MM.1S (cell line): ENCODE measurements around the gene SEMA4B.

Experiments
- DNase-seq: peaks from one replicate; pipeline ENCODE4 v3.0.0-alpha.2; 2015
- H2AFZ ChIP-seq: fragments of 300-600 bp; sonication (generic); 2 replicates; pipeline ENCODE4 v1.6.0; 2016; ENCODE audit warnings: antibody characterized with exemption, low read length
- H3F3A ChIP-seq: fragments of 300-600 bp; sonication (generic); 2 replicates; pipeline ENCODE4 v1.6.1; 2016; ENCODE audit warnings: mild to moderate bottlenecking, antibody characterized with exemption, low read length, moderate library complexity, mixed read lengths; ENCODE audit not compliant: insufficient read depth
- H3K27ac ChIP-seq: fragments of 300-600 bp; sonication (generic); 2 replicates; pipeline ENCODE4 v1.5.1; 2016; ENCODE audit warnings: mild to moderate bottlenecking, low read length
- H3K27me3 ChIP-seq: fragments of 300-600 bp; sonication (generic); replicated peaks from 2 replicates; pipeline ENCODE4 v1.6.0; 2016; ENCODE audit warnings: low read length; ENCODE audit not compliant: insufficient read depth
- H3K36me3 ChIP-seq: fragments of 300-600 bp; sonication (generic); replicated peaks from 2 replicates; pipeline ENCODE4 v1.6.1; 2016; ENCODE audit warnings: mild to moderate bottlenecking, low read length, mixed read lengths; ENCODE audit not compliant: insufficient read depth
- H3K4me1 ChIP-seq: fragments of 300-600 bp; sonication (generic); 2 replicates; pipeline ENCODE4 v1.6.1; 2016; ENCODE audit warnings: low read length, mixed read lengths
- H3K4me2 ChIP-seq: fragments of 300-600 bp; sonication (generic); 2 replicates; pipeline ENCODE4 v1.6.0; 2016; ENCODE audit warnings: low read depth, low read length
- H3K4me3 ChIP-seq: fragments of 300-600 bp; sonication (generic); 2 replicates; pipeline ENCODE4 v1.5.1; 2016; ENCODE audit warnings: low read length, mixed read lengths
- H3K79me2 ChIP-seq: fragments of 300-600 bp; sonication (generic); 2 replicates; pipeline ENCODE4 v1.6.1; 2016; ENCODE audit warnings: mixed run types, low read length, mixed read lengths
- H3K9ac ChIP-seq: fragments of 300-600 bp; sonication (generic); 2 replicates; pipeline ENCODE4 v1.6.1; 2016; ENCODE audit warnings: low read length, mixed read lengths
- H3K9me2 ChIP-seq: fragments of 300-600 bp; sonication (generic); replicated peaks from 2 replicates; pipeline ENCODE4 v1.6.1; 2016; ENCODE audit warnings: mild to moderate bottlenecking, low read length, mixed read lengths; ENCODE audit not compliant: insufficient read depth
- H3K9me3 ChIP-seq: fragments of 300-600 bp; sonication (generic); replicated peaks from 2 replicates; pipeline ENCODE4 v1.6.1; 2016; ENCODE audit warnings: mild to moderate bottlenecking, low read length, mixed read lengths; ENCODE audit not compliant: insufficient read depth
- H4K20me1 ChIP-seq: fragments of 300-600 bp; sonication (generic); 2 replicates; pipeline ENCODE4 v1.6.1; 2016; ENCODE audit warnings: mild to moderate bottlenecking, low read length, moderate library complexity, mixed read lengths; ENCODE audit not compliant: insufficient read depth
- EZH2 ChIP-seq: fragments of 300-600 bp; sonication (generic); optimal IDR thresholded peaks from 2 replicates; pipeline ENCODE3; 2017; ENCODE audit warnings: low read depth, mild to moderate bottlenecking, antibody characterized with exemption, low read length, mixed read lengths
- EZH2phosphoT487 ChIP-seq: fragments of 300-600 bp; sonication (generic); IDR thresholded peaks from 2 replicates; pipeline ENCODE4 v1.6.1; 2018; ENCODE audit warnings: antibody characterized with exemption, low read length
- TF ChIP-seq, protein P1 (sequence below): fragments of 300-600 bp; sonication (generic); IDR thresholded peaks from 2 replicates; pipeline ENCODE4 v1.5.1; 2016; ENCODE audit warnings: antibody characterized with exemption, low read length, mixed read lengths

SEMA4B gene

DNA sequence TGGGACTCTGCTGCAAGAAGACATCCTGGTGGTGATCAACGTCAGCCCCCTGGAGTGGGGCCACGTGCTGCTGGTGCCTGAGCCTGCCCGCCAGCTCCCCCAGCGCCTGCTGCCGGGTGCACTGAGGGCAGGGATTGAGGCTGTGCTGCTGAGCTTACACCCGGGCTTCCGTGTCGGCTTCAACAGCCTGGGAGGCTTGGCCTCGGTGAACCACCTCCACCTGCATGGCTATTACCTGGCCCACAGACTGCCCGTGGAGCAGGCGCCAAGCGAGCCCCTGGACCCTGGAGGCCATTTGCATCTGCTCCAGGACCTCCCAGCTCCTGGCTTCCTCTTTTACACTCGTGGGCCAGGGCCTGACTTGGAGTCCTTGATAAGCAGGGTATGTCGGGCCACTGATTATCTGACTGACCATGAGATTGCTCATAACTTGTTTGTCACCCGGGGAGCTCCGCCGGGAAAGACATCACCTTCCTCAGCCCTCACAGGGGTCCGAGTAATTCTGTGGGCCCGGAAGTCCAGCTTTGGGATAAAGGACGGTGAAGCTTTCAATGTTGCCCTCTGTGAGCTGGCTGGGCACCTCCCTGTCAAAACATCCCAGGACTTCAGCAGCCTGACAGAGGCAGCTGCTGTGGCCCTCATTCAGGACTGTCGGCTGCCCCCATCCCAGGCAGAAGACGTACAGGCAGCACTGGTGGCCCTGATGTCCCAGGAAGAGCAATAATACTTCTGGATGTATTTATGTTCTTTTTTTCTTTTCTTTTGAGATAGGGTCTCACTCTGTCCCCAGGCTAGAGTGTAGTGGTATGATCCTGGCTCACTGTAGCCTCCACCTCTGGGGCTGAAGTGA, 40.4 kb downstream of the SEMA4B start:
- no peaks in the 10 kb centered on the region for H3K9me3 ChIP-seq
- H3K27me3 ChIP-seq = no peaks in the 10 kb centered on the region
- no peak overlapping the region for H3K27ac ChIP-seq
- no peak overlapping the region for H2AFZ ChIP-seq
- no peak overlapping the region for H3K4me2 ChIP-seq
- H3K9ac ChIP-seq = no peak overlapping the region
- H3K4me3 ChIP-seq = no peak overlapping the region
- no peaks in the 10 kb centered on the region for H3K4me1 ChIP-seq
- DNase-seq = no peak
- TF ChIP-seq, protein P1, sequence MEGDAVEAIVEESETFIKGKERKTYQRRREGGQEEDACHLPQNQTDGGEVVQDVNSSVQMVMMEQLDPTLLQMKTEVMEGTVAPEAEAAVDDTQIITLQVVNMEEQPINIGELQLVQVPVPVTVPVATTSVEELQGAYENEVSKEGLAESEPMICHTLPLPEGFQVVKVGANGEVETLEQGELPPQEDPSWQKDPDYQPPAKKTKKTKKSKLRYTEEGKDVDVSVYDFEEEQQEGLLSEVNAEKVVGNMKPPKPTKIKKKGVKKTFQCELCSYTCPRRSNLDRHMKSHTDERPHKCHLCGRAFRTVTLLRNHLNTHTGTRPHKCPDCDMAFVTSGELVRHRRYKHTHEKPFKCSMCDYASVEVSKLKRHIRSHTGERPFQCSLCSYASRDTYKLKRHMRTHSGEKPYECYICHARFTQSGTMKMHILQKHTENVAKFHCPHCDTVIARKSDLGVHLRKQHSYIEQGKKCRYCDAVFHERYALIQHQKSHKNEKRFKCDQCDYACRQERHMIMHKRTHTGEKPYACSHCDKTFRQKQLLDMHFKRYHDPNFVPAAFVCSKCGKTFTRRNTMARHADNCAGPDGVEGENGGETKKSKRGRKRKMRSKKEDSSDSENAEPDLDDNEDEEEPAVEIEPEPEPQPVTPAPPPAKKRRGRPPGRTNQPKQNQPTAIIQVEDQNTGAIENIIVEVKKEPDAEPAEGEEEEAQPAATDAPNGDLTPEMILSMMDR = no peak
- no peak for TF ChIP-seq EZH2phosphoT487
- no peak for TF ChIP-seq EZH2
- H4K20me1 ChIP-seq = no peaks in the 10 kb centered on the region
- H3F3A ChIP-seq = no peaks in the 10 kb centered on the region
- no peaks in the 10 kb centered on the region for H3K9me2 ChIP-seq
- no peaks in the 10 kb centered on the region for H3K36me3 ChIP-seq
- H3K79me2 ChIP-seq = no peaks in the 10 kb centered on the region

DNA sequence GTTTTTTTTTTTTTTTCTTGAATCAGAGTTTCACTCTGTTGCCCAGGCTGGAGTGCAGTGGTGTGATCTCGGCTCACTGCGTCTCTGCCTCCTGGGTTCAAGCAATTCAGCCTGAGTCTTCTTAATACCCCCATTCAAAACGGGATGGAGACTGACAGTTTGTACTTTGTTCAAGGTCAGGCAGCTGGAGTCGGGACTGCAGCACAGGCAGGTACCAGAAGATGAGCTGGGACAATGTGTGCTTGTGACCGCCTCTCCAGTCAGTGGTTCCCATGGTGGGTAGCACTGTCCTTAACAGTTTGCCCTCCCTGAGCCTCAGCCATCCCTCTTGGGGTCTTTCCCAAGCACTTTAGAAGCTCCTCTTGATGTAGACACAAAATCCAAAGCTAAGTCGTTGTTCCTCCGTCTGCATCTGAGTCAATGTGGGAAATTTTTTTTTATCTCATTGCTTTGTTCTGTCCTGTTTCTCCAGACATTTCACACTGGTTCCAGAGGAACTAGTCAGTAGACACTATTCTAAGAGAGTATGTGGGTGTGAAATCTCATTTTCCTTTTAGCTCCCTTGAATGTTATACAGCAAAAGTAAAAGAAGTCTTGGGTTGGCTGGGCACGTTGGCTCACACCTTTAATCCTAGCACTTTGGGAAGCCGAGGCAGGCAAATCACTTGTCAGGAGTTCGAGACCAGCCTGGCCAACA, 43.0 kb downstream of the SEMA4B start:
- Histone ChIP-seq H4K20me1 (no peaks in the 10 kb centered on the region), H3K4me1 (no peaks in the 10 kb centered on the region), H3K79me2 (no peaks in the 10 kb centered on the region), H3K9me2 (no peaks in the 10 kb centered on the region), H3K36me3 (no peaks in the 10 kb centered on the region), H3K27ac (no peak overlapping the region), H3K27me3 (no peaks in the 10 kb centered on the region), H3F3A (no peaks in the 10 kb centered on the region), H3K9ac (no peak overlapping the region), H3K4me2 (no peak overlapping the region), H3K4me3 (no peak overlapping the region), H2AFZ (no peak overlapping the region), H3K9me3 (no peaks in the 10 kb centered on the region)
- DNase-seq = no peak
- TF ChIP-seq EZH2 = no peak
- TF ChIP-seq EZH2phosphoT487 = no peak
- TF ChIP-seq, protein P1 = no peak

DNA sequence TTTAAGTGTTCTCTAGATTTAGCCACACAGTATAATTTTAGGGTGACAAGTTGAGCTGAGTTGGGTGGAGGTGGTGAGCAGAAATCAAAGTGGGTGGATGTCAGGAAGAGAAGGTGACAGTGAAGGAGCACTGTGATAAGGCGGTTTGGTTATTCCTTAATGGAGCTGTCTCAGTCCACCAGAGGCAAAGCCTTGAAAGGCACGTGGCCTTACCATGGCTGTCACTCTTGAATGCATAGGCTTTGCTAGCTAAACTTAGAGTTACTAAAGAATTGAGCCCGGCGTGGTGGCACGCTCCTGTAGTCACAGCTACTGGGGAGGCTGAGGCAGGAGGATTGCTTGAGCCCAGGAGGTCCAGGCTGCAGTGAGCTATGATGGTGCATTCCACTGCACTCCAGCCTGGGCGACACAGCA, 47.7 kb downstream of the SEMA4B start:
- TF ChIP-seq EZH2phosphoT487 (no peak), EZH2 (no peak)
- H3K4me3 ChIP-seq = 0 out of 2 replicates have a peak overlapping the region, but pooled peaks have one; percentile 68
- no peaks in the 10 kb centered on the region for H3K79me2 ChIP-seq
- peak overlapping the region; percentile 88 for H3K4me2 ChIP-seq
- no peaks in the 10 kb centered on the region for H3K27me3 ChIP-seq
- H2AFZ ChIP-seq = peak overlapping the region; percentile 80; the same call in 1 of the 2 replicates
- H3K36me3 ChIP-seq = no peaks in the 10 kb centered on the region
- no peaks in the 10 kb centered on the region for H3K9me2 ChIP-seq
- no peaks in the 10 kb centered on the region for H3F3A ChIP-seq
- DNase-seq = no peak
- H3K9ac ChIP-seq = no peak overlapping the region
- no peaks in the 10 kb centered on the region for H3K9me3 ChIP-seq
- no peak overlapping the region for H3K27ac ChIP-seq
- H4K20me1 ChIP-seq = no peaks in the 10 kb centered on the region
- no peaks in the 10 kb centered on the region for H3K4me1 ChIP-seq
